Testis (tissue), 2 donors: ENCODE measurements around the gene MAP2K2.
"Not testable (repeated sequence)": the region's sequence is repeated elsewhere in the genome, so short reads cannot be mapped to it uniquely, and the experiment has no call there.

Source experiments
- CTCF ChIP-seq, 3 experiments: fragments of 450-650 bp in 2 of 3; fragments of 200-600 bp in 1 of 3; sonication (generic) in 1 of 3; IDR thresholded peaks; one replicate each; pipeline ENCODE4 v1.5.1; 2016 to 2019; ENCODE audit warnings: antibody characterized with exemption in 3 of 3, mild to moderate bottlenecking in 2 of 3, moderate library complexity in 1 of 3
- POLR2A ChIP-seq: fragments of 450-650 bp; IDR thresholded peaks from one replicate; pipeline ENCODE4 v1.6.1; 2017; ENCODE audit warnings: antibody characterized with exemption, mild to moderate bottlenecking, moderate library complexity

GRCh38 chr19:4157971-4158370 lies 34.0 kb upstream of the MAP2K2 start:
- not testable (repeated sequence) for TF ChIP-seq CTCF (IDR thresholded peaks at IDR 0.05); POLR2A
